ENCODE results near the gene PRR11.
"Not testable (repeated sequence)": the region's sequence is repeated elsewhere in the genome, so short reads cannot be mapped to it uniquely, and the experiment has no call there.

PRR11 gene

DNA sequence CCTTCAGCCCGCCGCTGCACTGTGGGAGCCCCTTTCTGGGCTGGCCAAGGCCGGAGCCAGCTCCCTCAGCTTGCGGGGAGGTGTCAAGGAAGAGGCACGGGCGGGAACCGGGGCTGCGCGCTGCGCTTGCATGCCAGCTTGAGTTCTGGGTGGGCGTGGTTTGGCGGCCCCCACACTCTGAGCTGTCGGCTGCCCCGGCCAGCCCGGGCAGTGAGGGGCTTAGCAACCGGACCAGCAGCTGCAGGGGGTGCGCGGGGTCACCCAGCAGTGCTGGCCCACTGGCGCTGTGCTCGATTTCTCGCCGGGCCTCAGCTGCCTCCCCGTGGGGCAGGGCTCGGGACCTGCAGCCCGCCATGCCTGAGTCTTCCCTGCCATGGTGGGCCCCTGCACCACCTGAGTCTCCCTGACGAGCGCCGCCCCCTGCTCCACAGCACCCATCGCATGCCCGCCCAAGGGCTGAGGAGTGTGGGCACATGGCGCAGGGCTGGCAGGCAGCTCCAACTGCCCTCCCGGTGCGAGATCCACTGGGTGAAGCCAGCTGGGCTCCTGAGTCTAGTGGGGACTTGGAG, 17.0 kb downstream of the PRR11 start:
- no peaks in the 10 kb centered on the region for H3K27me3 Mint-ChIP-seq
- no peaks in the 10 kb centered on the region for H3K9me3 Mint-ChIP-seq (ENCODE audit: low read depth)
- H3K36me3 Mint-ChIP-seq, result no peaks in the 10 kb centered on the region
- H3K27ac Mint-ChIP-seq, result no peak overlapping the region
- H3K4me1 Mint-ChIP-seq (ENCODE audit: low read depth), result no peaks in the 10 kb centered on the region
- H3K4me3 Mint-ChIP-seq, result no peak overlapping the region

DNA sequence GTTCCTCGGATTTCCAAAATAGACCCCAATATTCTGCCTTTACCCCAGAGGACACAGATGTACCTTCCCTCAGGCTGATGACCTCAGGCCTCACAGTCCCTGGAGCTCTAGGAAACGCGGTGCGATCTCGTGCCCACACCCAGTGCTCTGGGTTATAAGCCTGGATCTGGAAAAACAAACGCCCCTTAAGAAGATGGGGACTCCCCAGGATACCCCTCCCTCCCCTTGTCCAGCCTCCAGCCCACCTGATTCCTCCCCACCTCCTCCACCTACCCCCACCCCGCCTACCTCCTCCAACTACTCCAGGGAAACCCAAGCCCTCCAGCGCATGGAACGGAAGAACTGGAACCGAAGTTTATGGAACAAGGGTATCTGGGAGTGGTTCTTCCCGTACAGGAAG, 19.1 kb downstream of the PRR11 start:
- H3K27ac Mint-ChIP-seq, result no peak overlapping the region
- no peaks in the 10 kb centered on the region for H3K27me3 Mint-ChIP-seq
- no peak overlapping the region for H3K4me3 Mint-ChIP-seq
- no peaks in the 10 kb centered on the region for H3K4me1 Mint-ChIP-seq (ENCODE audit: low read depth)
- no peaks in the 10 kb centered on the region for H3K9me3 Mint-ChIP-seq (ENCODE audit: low read depth)
- no peaks in the 10 kb centered on the region for H3K36me3 Mint-ChIP-seq

DNA sequence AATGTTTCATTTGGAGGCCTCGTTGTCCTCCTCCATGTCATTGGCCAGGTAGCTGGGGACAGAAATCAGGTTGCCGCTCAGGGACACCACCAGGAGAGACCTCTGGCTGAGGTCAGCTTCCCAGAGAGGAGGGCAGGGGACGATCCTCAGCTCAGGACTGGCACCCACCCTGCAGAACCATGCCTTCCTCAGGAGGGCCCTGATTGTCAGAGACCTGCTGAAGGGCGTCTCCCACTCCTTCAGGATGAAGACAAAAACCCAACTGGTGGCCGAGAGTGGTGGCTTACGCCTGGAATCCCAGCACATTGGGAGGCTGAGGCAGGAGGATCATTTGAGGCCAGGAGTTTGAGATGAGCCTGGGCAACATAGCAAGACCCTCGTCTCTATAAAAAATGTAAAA, 19.5 kb downstream of the PRR11 start:
- H3K4me3 Mint-ChIP-seq, result no peak overlapping the region
- no peaks in the 10 kb centered on the region for H3K36me3 Mint-ChIP-seq
- no peaks in the 10 kb centered on the region for H3K4me1 Mint-ChIP-seq (ENCODE audit: low read depth)
- no peaks in the 10 kb centered on the region for H3K27me3 Mint-ChIP-seq
- H3K27ac Mint-ChIP-seq, result no peak overlapping the region
- no peaks in the 10 kb centered on the region for H3K9me3 Mint-ChIP-seq (ENCODE audit: low read depth)

DNA sequence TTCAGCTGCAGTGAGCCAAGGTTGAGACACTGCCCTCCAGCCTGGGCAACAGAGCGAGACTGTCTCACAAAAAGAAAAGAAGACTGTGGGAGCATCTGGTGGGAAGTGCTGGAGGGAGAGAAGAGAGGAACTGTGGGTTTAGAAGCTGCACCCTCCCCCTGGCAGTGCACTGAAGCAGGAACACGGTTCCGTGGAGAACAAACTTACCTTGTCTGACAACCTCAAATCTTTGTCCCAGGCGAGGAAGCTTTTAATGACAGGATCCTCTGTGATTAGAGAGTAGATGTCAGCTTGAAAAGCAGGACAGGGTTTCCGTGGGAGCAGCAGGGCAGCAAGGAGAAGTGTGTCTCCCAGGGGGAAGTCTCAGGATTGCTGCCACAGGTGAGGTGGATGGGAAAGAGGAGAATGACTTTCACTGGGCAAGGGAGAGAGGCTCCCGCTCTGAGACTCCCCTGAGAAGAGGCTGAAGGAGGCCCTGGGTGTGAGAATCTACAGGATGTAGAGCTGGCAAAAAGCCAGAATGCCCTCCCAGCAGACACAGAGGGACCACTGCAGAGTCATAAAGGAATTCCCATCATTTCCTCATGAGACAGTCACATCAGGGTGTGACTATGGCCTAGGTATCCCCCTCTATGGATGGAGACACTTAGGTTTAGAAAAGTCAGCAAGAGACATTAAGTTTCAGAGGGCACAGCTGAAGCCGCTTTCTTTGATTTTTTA, 22.9 kb downstream of the PRR11 start:
- H3K27ac Mint-ChIP-seq, result no peak overlapping the region
- no peaks in the 10 kb centered on the region for H3K36me3 Mint-ChIP-seq
- H3K9me3 Mint-ChIP-seq (ENCODE audit: low read depth), result no peaks in the 10 kb centered on the region
- H3K4me3 Mint-ChIP-seq, result no peak overlapping the region
- H3K4me1 Mint-ChIP-seq (ENCODE audit: low read depth), result no peaks in the 10 kb centered on the region
- no peaks in the 10 kb centered on the region for H3K27me3 Mint-ChIP-seq

DNA sequence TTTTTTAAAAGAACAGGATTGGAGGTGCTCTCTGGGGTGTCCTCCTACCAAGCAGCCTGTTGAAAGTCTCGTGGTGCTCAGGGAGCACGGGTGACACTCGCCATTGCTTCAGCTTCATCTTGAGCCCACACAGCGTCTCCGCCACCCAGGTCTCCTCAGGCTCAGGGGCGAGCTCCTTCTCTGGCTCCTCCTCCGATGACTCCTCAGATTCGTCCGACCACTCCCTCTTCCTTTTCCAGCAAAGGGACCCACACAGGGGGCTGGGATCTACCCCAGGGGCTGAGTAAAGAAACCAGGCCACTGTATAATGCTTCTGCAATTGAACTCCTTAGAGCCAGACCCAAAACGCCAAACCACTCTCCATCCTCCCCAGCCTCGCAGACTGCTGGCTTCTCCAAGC, 24.1 kb downstream of the PRR11 start:
- not testable (repeated sequence) for H3K27me3 Mint-ChIP-seq

DNA sequence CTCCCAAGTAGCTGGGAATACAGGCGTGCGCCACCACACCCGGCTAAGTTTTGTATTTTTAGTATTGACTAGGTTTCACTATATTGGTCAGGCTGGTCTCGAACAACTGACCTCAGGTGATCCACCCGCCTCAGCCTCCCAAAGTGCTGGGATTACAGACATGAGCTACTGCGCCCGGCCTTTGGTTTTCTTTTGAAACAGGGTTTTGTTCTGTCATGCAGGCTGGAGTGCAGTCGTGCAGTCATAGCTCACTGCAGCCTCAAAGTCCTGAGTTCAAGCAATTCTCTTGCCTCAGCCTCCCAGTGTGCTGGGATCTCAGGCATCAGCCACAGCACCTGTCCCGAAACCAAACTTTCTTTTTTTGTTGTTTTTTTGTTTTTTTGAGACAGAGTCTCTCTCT, 25.1 kb downstream of the PRR11 start:
- no peak overlapping the region for H3K4me3 Mint-ChIP-seq
- no peaks in the 10 kb centered on the region for H3K36me3 Mint-ChIP-seq
- H3K9me3 Mint-ChIP-seq (ENCODE audit: low read depth), result no peaks in the 10 kb centered on the region
- no peaks in the 10 kb centered on the region for H3K4me1 Mint-ChIP-seq (ENCODE audit: low read depth)
- no peak overlapping the region for H3K27ac Mint-ChIP-seq
- H3K27me3 Mint-ChIP-seq, result no peaks in the 10 kb centered on the region

More for the DNA sequence above, 24.1 kb downstream of the PRR11 start:
- not testable (repeated sequence) for H3K9me3 Mint-ChIP-seq (ENCODE audit: low read depth); H3K4me3 Mint-ChIP-seq; H3K4me1 Mint-ChIP-seq (ENCODE audit: low read depth); H3K27ac Mint-ChIP-seq; H3K36me3 Mint-ChIP-seq

DNA sequence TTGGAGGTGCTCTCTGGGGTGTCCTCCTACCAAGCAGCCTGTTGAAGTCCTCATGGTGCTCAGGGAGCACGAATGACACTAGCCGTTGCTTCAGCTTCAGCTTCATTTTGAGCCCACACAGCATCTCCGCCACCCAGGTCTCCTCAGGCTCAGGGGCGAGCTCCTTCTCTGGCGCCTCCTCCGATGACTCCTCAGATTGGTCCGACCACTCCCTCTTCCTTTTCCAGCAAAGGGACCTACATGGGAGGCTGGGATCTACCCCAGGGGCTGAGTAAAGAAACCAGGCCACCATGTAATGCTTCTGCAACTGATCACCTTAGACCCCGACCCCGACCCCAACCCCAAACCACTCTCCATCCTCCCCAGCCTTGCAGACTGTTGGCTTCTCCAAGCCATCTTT, 25.9 kb downstream of the PRR11 start:
- Mint-ChIP-seq H3K27ac (no peak overlapping the region), H3K9me3 (ENCODE audit: low read depth) (no peaks in the 10 kb centered on the region), H3K27me3 (no peaks in the 10 kb centered on the region), H3K4me1 (ENCODE audit: low read depth) (no peaks in the 10 kb centered on the region), H3K36me3 (no peaks in the 10 kb centered on the region), H3K4me3 (no peak overlapping the region)

DNA sequence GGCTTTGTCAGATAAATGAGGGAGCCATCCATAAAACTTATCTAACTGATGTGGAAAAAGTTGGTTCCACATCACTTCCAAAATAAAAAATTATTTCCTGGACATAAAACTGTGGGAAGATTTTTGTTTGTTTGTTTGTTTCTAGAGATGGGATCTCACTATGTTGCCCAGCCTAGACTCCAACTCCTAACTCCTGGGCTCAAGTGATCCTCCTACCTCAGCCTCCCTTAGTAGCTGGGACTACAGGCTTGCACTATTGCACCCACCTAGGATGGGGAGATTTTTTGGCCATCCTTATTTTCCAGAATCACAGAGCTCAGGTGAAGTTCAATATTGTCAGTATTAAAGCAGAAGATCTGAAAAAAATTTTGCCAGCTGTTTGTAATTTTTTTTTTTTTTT, 30.5 kb downstream of the PRR11 start:
- H3K27me3 Mint-ChIP-seq, result no peaks in the 10 kb centered on the region
- no peaks in the 10 kb centered on the region for H3K4me1 Mint-ChIP-seq (ENCODE audit: low read depth)
- no peaks in the 10 kb centered on the region for H3K36me3 Mint-ChIP-seq
- no peak overlapping the region for H3K4me3 Mint-ChIP-seq
- H3K9me3 Mint-ChIP-seq (ENCODE audit: low read depth), result no peaks in the 10 kb centered on the region
- H3K27ac Mint-ChIP-seq, result no peak overlapping the region

DNA sequence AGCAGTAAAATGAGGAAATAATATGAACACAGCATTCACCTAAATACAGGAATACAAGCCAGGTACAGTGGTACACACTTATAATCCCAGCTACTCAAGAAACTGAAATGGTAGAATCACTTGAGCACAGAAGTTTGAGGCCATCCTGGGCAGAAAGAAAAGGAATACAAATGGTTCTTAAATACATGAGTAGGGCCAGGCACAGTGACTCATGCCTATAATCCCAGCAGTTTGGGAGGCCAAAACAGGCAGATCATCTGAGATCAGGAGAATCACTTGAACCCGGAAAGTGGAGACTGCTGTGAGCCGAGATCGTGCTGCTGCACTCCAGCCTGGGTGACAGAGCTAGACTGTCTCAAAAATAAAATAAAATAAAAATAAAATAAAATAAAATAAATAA, 31.3 kb downstream of the PRR11 start:
- no peaks in the 10 kb centered on the region for H3K27me3 Mint-ChIP-seq
- no peak overlapping the region for H3K4me3 Mint-ChIP-seq
- H3K36me3 Mint-ChIP-seq, result no peaks in the 10 kb centered on the region
- no peaks in the 10 kb centered on the region for H3K9me3 Mint-ChIP-seq (ENCODE audit: low read depth)
- H3K27ac Mint-ChIP-seq, result no peak overlapping the region
- H3K4me1 Mint-ChIP-seq (ENCODE audit: low read depth), result no peaks in the 10 kb centered on the region

DNA sequence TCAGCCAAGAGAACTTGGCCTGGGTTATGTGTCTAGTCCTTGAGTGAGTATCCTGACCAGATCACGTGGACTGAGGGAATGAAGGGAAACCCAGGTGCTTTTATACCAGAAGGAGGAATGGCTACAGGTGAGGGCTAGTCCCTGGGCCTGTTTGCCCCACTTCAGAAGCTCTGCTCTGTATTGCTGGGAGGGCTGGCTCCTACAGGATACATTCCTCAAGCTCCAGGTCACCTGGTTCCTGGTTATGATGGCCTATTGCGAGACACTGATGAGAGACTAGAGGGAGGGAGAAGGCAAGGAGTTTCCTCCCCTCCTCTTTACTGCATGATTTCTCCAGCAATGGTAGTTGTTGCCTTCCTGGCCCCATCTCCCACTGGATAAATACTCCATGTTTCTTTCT, 35.3 kb downstream of the PRR11 start:
- no peaks in the 10 kb centered on the region for H3K9me3 Mint-ChIP-seq (ENCODE audit: low read depth)
- no peaks in the 10 kb centered on the region for H3K27me3 Mint-ChIP-seq
- no peak overlapping the region for H3K4me3 Mint-ChIP-seq
- no peaks in the 10 kb centered on the region for H3K36me3 Mint-ChIP-seq
- H3K27ac Mint-ChIP-seq, result no peak overlapping the region
- H3K4me1 Mint-ChIP-seq (ENCODE audit: low read depth), result no peaks in the 10 kb centered on the region

DNA sequence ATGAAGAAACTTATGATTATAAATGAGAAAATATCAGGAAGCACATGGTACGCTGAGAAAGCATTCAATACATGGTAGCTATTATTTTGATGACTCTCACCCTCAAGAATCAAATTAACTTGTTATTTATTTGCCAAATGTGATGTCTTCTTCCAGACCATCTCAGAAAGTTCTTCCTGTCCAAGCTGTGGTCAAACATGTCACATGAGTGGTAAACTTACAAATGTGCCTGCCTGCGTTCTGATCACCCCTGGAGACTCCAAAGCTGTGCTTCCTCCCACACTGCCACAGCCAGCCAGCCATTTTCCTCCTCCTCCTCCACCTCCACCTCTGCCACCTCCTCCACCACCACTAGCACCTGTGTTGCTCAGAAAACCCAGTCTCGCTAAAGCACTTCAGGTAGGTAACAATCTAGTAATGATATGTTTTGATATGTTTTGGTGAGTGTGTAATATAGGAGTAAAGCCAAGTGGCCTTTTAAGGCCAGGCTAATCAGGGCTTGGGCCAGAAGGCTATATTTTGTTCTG, 37.9 kb downstream of the PRR11 start:
- Mint-ChIP-seq H3K27ac (no peak overlapping the region), H3K27me3 (no peaks in the 10 kb centered on the region), H3K9me3 (ENCODE audit: low read depth) (no peaks in the 10 kb centered on the region), H3K4me3 (no peak overlapping the region), H3K4me1 (ENCODE audit: low read depth) (no peaks in the 10 kb centered on the region), H3K36me3 (no peaks in the 10 kb centered on the region)

DNA sequence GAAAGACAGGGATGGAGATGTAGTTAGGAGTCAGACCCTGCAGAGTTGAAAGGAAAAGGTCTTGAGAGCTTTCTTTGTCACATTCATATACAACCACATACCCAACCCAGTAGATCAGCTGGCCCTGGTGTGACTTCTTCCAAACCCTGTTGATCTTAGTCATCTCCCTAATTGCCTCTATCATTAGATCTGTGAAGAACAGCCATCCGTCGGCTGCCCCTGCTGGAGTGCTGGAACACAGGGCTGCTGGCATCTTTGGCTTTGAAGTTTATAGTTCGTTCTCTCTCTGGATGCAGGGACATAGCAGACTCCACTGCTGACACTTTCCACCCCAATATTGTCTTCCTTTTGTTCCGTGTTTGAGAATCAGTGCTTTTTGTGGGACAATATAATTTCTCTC, 43.9 kb downstream of the PRR11 start:
- Mint-ChIP-seq H3K27me3 (no peaks in the 10 kb centered on the region), H3K4me3 (no peak overlapping the region), H3K4me1 (ENCODE audit: low read depth) (no peaks in the 10 kb centered on the region), H3K27ac (no peak overlapping the region), H3K9me3 (ENCODE audit: low read depth) (no peaks in the 10 kb centered on the region), H3K36me3 (no peaks in the 10 kb centered on the region)

DNA sequence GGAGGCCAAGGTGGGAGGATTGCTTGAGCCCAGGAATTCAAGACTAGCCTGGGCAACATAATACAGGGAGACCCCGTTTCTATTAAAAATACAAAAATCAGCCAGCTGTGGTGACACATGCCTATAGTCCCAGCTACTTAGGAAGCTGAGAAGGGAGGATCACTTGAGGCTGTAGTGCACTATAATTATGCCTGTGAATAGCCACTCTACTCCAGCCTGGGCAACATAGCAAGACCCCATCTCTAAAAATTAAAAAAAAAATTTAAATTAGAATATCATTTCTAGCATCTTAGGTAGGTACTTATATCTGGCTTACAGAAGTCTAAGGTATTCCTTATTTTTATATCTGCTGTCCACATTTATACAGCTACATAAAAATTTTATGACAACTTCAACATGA, 46.8 kb downstream of the PRR11 start:
- no peaks in the 10 kb centered on the region for H3K27me3 Mint-ChIP-seq
- H3K36me3 Mint-ChIP-seq, result no peaks in the 10 kb centered on the region

DNA sequence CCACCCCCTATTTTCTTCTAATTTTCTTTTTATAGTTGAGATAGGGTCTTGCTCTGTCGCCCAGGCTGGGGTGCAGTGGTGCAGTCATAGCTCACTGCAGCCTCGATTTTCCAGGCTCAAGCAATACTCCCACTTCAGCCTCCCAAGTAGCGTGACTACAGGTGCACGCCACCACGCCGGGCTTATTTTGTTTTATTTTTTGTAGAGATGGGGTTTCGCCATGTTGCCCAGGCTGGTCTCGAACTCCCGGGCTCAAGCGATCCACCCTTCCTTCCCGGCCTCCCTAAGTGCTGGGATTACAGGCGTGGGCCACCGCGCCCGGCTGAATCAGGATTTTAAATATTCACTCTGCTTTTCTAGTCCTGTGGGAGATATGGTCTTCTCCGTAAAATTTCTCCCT, 63.8 kb downstream of the PRR11 start:
- no peaks in the 10 kb centered on the region for H3K27me3 Mint-ChIP-seq

More for the DNA sequence above, 46.8 kb downstream of the PRR11 start:
- H3K9me3 Mint-ChIP-seq (ENCODE audit: low read depth), result no peaks in the 10 kb centered on the region
- no peak overlapping the region for H3K4me3 Mint-ChIP-seq
- no peaks in the 10 kb centered on the region for H3K4me1 Mint-ChIP-seq (ENCODE audit: low read depth)
- H3K27ac Mint-ChIP-seq, result no peak overlapping the region

DNA sequence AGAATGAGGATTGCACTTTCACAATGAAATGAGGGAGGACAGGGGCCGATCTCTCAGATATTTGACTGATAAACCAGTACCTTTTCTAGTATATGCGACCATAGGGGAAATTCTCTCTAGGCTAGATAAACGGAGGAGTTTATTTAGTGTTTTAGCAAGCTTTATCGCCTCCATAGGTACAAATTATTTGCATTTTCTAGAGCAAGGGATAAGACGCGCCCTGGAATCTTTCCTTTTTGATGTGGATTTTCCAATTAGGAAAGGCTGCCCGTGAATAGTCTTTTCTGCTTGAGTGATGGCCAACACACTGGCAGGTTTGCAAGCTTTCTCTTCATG, 64.4 kb downstream of the PRR11 start:
- H3K27me3 Mint-ChIP-seq, result no peaks in the 10 kb centered on the region
- H3K9me3 Mint-ChIP-seq (ENCODE audit: low read depth), result no peaks in the 10 kb centered on the region
- peaks cover 12% of the 10 kb centered on the region for H3K4me1 Mint-ChIP-seq (ENCODE audit: low read depth)
- peak overlapping the region; percentile 99 for H3K4me3 Mint-ChIP-seq
- H3K36me3 Mint-ChIP-seq, result no peaks in the 10 kb centered on the region
- H3K27ac Mint-ChIP-seq, result peak overlapping the region; percentile 46

More for the DNA sequence above, 63.8 kb downstream of the PRR11 start:
- peaks cover 14% of the 10 kb centered on the region for H3K4me1 Mint-ChIP-seq (ENCODE audit: low read depth)
- H3K27ac Mint-ChIP-seq, result no peak overlapping the region
- peak overlapping the region; percentile 99 for H3K4me3 Mint-ChIP-seq
- no peaks in the 10 kb centered on the region for H3K36me3 Mint-ChIP-seq
- no peaks in the 10 kb centered on the region for H3K9me3 Mint-ChIP-seq (ENCODE audit: low read depth)
